Gastroesophageal sphincter (tissue), 4 donors: ENCODE data around the gene PANK1. TPM values are rescaled to one million over a fixed set of nuclear protein-coding genes. Genes with fewer than 3 reads are reported as not detected.

ENCODE experiments used
- ATAC-seq: fragments of 150-250 bp; one replicate; pipeline ENCODE4 v1.9.1; 2016; ENCODE audit warnings: mild to moderate bottlenecking, moderate library complexity
- H3K27ac ChIP-seq, 4 donors: fragments of 200-600 bp; sonication (generic) in 3 of 4; 1 replicate in 3 of 4; 2 replicates in 1 of 4; pipeline ENCODE4 v1.5.1; 2016 to 2019
- H3K27me3 ChIP-seq: fragments of 200-600 bp; sonication (generic); one replicate; pipeline ENCODE4 v1.5.1; 2019
- H3K36me3 ChIP-seq, 2 donors: fragments of 200-600 bp; sonication (generic); one replicate each; pipeline ENCODE4 v1.5.1; 2019; ENCODE audit warnings: control low read depth in 1 of 2
- H3K4me1 ChIP-seq, 3 donors: fragments of 200-600 bp; sonication (generic); 1 replicate in 2 of 3; 2 replicates in 1 of 3; pipeline ENCODE4 v1.5.1; 2016 to 2019; ENCODE audit warnings: control low read depth in 2 of 3
- H3K4me3 ChIP-seq, 2 donors: fragments of 200-600 bp; sonication (generic); one replicate each; pipeline ENCODE4 v1.5.1; 2019; ENCODE audit warnings: mild to moderate bottlenecking in 1 of 2, moderate library complexity in 1 of 2
- H3K9me3 ChIP-seq, 3 donors: fragments of 200-600 bp; sonication (generic); one replicate each; pipeline ENCODE4 v1.5.1; 2017 to 2019; ENCODE audit warnings: control low read depth in 2 of 3
- EP300 ChIP-seq: sonication (generic); formaldehyde crosslinking; IDR thresholded peaks from one replicate; pipeline ENCODE4 v1.6.1; 2017; ENCODE audit warnings: antibody characterized with exemption, mild to moderate bottlenecking
- POLR2A ChIP-seq, 2 donors: fragments of 450-650 bp; IDR thresholded peaks; one replicate each; pipeline ENCODE4 v1.6.1; 2017; ENCODE audit warnings: antibody characterized with exemption in 2 of 2, mild to moderate bottlenecking in 2 of 2, moderate library complexity in 1 of 2
- POLR2AphosphoS5 ChIP-seq: sonication (generic); formaldehyde crosslinking; IDR thresholded peaks from one replicate; pipeline ENCODE4 v1.6.1; 2017; ENCODE audit warnings: antibody characterized with exemption
- WGBS, 2 donors: methylation state at CpG; one replicate each; pipeline ENCODE4 v1.1.5; 2018; ENCODE audit warnings: low coverage in 1 of 2; 5-methylcytosine and 5-hydroxymethylcytosine counted together
- total RNA-seq, 4 donors: library from RNA; depleted of rRNA; stranded (reverse); fragments of >200 nt; gene quantifications; one replicate each; pipeline ENCODE4 v1.1.0, GENCODE V29; 2016
- TF ChIP-seq, protein P1 (sequence below), 4 experiments: fragments of 200-600 bp in 2 of 4; fragments of 450-650 bp in 2 of 4; sonication (generic) in 1 of 4; IDR thresholded peaks; one replicate each; pipeline ENCODE4 v1.5.1; 2017 to 2019; ENCODE audit warnings: antibody characterized with exemption in 4 of 4, mild to moderate bottlenecking in 2 of 4, moderate library complexity in 2 of 4

Gene PANK1
- total RNA-seq, 4 donors from 2014 or later, result 3.6 to 4.9 (median 4.1) TPM

GRCh38 chr10:89668386-89669071 lies 23.5 kb upstream of the PANK1 start:
- H3K9me3 ChIP-seq, result no peaks in the 10 kb centered on the region
- no peaks in the 10 kb centered on the region for H3K27me3 ChIP-seq
- no peak overlapping the region for H3K27ac ChIP-seq
- TF ChIP-seq, protein P1, sequence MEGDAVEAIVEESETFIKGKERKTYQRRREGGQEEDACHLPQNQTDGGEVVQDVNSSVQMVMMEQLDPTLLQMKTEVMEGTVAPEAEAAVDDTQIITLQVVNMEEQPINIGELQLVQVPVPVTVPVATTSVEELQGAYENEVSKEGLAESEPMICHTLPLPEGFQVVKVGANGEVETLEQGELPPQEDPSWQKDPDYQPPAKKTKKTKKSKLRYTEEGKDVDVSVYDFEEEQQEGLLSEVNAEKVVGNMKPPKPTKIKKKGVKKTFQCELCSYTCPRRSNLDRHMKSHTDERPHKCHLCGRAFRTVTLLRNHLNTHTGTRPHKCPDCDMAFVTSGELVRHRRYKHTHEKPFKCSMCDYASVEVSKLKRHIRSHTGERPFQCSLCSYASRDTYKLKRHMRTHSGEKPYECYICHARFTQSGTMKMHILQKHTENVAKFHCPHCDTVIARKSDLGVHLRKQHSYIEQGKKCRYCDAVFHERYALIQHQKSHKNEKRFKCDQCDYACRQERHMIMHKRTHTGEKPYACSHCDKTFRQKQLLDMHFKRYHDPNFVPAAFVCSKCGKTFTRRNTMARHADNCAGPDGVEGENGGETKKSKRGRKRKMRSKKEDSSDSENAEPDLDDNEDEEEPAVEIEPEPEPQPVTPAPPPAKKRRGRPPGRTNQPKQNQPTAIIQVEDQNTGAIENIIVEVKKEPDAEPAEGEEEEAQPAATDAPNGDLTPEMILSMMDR (IDR thresholded peaks at IDR 0.05), result no peak
- TF ChIP-seq POLR2A (IDR thresholded peaks at IDR 0.05) (no peak), EP300 (no peak), POLR2AphosphoS5 (no peak)
- H3K4me3 ChIP-seq, result no peak overlapping the region
- 60 to 80% methylated on average over 1 to 3 of the region's 3 CpGs for WGBS, 2 donors
- no peaks in the 10 kb centered on the region for H3K36me3 ChIP-seq
- ATAC-seq, result no peak
- H3K4me1 ChIP-seq, result no peaks in the 10 kb centered on the region

DNA sequence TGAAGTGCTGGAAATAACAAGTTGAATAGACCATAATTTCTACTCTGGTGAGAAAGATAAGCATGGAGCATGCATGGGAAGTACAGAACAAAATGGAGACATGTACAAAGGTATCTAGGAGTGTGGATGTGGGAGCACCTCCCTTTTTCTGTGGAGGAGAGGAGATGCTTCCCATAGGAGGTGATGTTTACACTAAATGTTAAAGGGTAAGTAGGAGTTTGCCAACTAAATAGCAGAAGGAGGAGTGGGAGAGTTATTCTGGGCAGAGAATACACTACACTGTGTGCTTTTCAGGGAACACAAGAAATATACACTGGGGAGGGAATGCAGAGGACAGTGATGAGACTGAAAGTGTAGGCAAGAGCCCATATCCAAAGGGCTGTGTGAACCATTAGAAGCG lies 21.1 kb upstream of the PANK1 start:
- no peaks in the 10 kb centered on the region for H3K36me3 ChIP-seq
- no peaks in the 10 kb centered on the region for H3K4me1 ChIP-seq
- 57 to 90% methylated on average over 1 of the region's 1 CpG for WGBS, 2 donors
- H3K27ac ChIP-seq, result no peak overlapping the region
- no peak for ATAC-seq
- TF ChIP-seq POLR2A (IDR thresholded peaks at IDR 0.05) (no peak), POLR2AphosphoS5 (no peak), EP300 (no peak)
- TF ChIP-seq, protein P1 (IDR thresholded peaks at IDR 0.05), result no peak
- no peaks in the 10 kb centered on the region for H3K27me3 ChIP-seq
- H3K4me3 ChIP-seq, result no peak overlapping the region
- no peaks in the 10 kb centered on the region for H3K9me3 ChIP-seq

DNA sequence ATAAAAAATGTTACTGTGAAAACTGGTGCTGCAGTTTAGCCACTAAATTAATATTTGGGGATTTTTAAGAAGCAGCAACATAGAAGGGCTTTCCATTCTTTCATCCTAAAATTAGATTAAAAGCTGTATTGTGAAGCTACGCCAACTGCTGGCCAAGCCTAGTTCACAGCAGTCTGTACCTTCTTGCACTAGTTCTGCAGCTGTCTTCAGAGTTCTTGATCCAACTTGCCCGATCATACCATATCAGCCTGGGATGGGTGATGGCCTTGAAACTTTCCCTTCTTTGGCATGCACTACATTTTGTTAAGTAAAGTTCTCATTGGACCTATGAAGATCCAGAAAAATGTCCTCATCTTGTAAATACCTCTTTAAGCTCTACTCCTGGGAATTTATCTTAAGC lies 20.3 kb upstream of the PANK1 start:
- no peak for TF ChIP-seq POLR2AphosphoS5
- Histone ChIP-seq H3K4me1 (no peaks in the 10 kb centered on the region), H3K9me3 (no peaks in the 10 kb centered on the region), H3K27me3 (no peaks in the 10 kb centered on the region), H3K4me3 (no peak overlapping the region), H3K27ac (no peak overlapping the region), H3K36me3 (no peaks in the 10 kb centered on the region)
- 52 to 74% methylated on average over 2 of the region's 2 CpGs for WGBS, 2 donors
- no peak for ATAC-seq

- 45 to 63% methylated on average over 3 of the region's 3 CpGs for WGBS, 2 donors
- no peak for ATAC-seq
Measured at GRCh38 chr10:89664203-89664602, 19.2 kb upstream of the PANK1 start.

DNA sequence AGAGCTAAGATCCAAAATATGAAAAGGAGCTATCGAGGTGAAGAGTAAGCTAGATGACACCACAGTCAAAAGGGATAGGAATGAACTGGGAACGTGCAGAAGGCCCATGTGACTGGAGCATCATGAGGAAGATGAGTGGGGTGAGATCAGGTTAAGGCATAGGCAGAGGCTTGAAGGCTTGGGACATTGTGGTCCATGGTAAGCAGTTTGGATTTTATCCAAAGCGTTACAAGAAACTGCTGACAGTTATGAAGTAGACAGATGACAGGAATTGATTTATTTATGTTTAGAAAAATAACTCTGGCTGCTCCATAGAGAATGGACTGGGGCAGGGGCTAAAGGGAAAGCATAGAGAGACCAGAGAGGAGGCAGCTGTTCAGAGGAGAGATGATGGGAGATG lies 18.1 kb upstream of the PANK1 start:
- no peak overlapping the region for H3K4me3 ChIP-seq
- H3K9me3 ChIP-seq, result no peaks in the 10 kb centered on the region
- no peak for ATAC-seq
- H3K27ac ChIP-seq, result no peak overlapping the region
- no peaks in the 10 kb centered on the region for H3K4me1 ChIP-seq
- no peaks in the 10 kb centered on the region for H3K36me3 ChIP-seq
- TF ChIP-seq, protein P1 (IDR thresholded peaks at IDR 0.05), result no peak
- TF ChIP-seq POLR2AphosphoS5, result no peak
- no peak for TF ChIP-seq POLR2A (IDR thresholded peaks at IDR 0.05)
- no peak for TF ChIP-seq EP300
- no peaks in the 10 kb centered on the region for H3K27me3 ChIP-seq
- 40 to 45% methylated on average over 3 of the region's 3 CpGs for WGBS, 2 donors

More at GRCh38 chr10:89664203-89664602, 19.2 kb upstream of the PANK1 start:
- Histone ChIP-seq H3K9me3 (no peaks in the 10 kb centered on the region), H3K27me3 (no peaks in the 10 kb centered on the region), H3K36me3 (no peaks in the 10 kb centered on the region), H3K4me3 (no peak overlapping the region), H3K27ac (no peak overlapping the region), H3K4me1 (no peaks in the 10 kb centered on the region)
- TF ChIP-seq POLR2AphosphoS5 (no peak), EP300 (no peak), POLR2A (IDR thresholded peaks at IDR 0.05) (no peak)
- TF ChIP-seq, protein P1 (IDR thresholded peaks at IDR 0.05), result no peak
